Caco-2 (cell line): ENCODE data around the gene FGF12. TPM values are rescaled to one million over a fixed set of nuclear protein-coding genes. Genes with fewer than 3 reads are reported as not detected.

Source experiments
- BruUV-seq: library from RNA; stranded (reverse); fragments of 400-500 nt; replicated peaks from 2 replicates; lab custom pipeline; 2021; lab: Mats Ljungman, UMichigan
- CTCF ChIA-PET: fragments of 300-600 bp; sonication (Branson Sonifier 250); formaldehyde crosslinking; loops from one replicate; lab custom pipeline; 2022; ENCODE audit warnings: antibody characterized with exemption; lab: Charles Lee
- POLR2A ChIA-PET: fragments of 300-600 bp; sonication (Branson Sonifier 250); formaldehyde crosslinking; loops from one replicate; lab custom pipeline; 2022; ENCODE audit warnings: antibody characterized with exemption; lab: Charles Lee
- DNase-seq, 2 experiments: peaks; one replicate each; pipeline versions ENCODE4 v3.0.0 to v3.0.0-alpha.2; 2020 to 2022
- H3K27me3 ChIP-seq: replicated peaks from 2 replicates; pipeline ENCODE4 v1.6.0; 2011; ENCODE audit warnings: low read length; ENCODE audit not compliant: control insufficient read depth, insufficient read depth
- H3K36me3 ChIP-seq: 2 replicates; pipeline ENCODE4 v1.5.1; 2011; ENCODE audit warnings: low read length; ENCODE audit not compliant: control insufficient read depth, insufficient read depth
- H3K4me1 ChIP-seq: fragments of 250-450 bp; sonication (Bioruptor Pico); 2 replicates; pipeline ENCODE4 v1.5.1; 2020; ENCODE audit warnings: mild to moderate bottlenecking
- H3K4me3 ChIP-seq: 2 replicates; pipeline ENCODE4 v1.5.1; 2011; ENCODE audit warnings: low read depth, mild to moderate bottlenecking, control low read depth, low read length
- H3K9me3 ChIP-seq: fragments of 250-450 bp; sonication (Bioruptor Pico); 2 replicates; pipeline ENCODE4 v1.5.1; 2020; ENCODE audit warnings: mild to moderate bottlenecking, moderate library complexity
- H3K27ac Mint-ChIP-seq: one replicate; pipeline ENCODE4 v1.8.0; 2022; ENCODE audit warnings: mixed read lengths; ENCODE audit not compliant: unreplicated experiment
- H3K27me3 Mint-ChIP-seq: one replicate; pipeline ENCODE4 v1.8.0; 2022; ENCODE audit warnings: mixed read lengths; ENCODE audit not compliant: insufficient read depth, unreplicated experiment
- H3K36me3 Mint-ChIP-seq: one replicate; pipeline ENCODE4 v1.8.0; 2022; ENCODE audit warnings: mild to moderate bottlenecking, mixed read lengths; ENCODE audit not compliant: insufficient read depth, unreplicated experiment
- H3K4me1 Mint-ChIP-seq: one replicate; pipeline ENCODE4 v1.8.0; 2022; ENCODE audit warnings: low read depth, mixed read lengths; ENCODE audit not compliant: unreplicated experiment
- H3K4me3 Mint-ChIP-seq: one replicate; pipeline ENCODE4 v1.8.0; 2022; ENCODE audit warnings: mild to moderate bottlenecking, moderate library complexity, mixed read lengths; ENCODE audit not compliant: unreplicated experiment
- H3K9me3 Mint-ChIP-seq: one replicate; pipeline ENCODE4 v1.8.0; 2022; ENCODE audit warnings: mixed read lengths; ENCODE audit not compliant: unreplicated experiment
- intact Hi-C: fragments of 100-400 bp; cut with micrococcal nuclease; formaldehyde crosslinking; loops from one replicate; pipeline ENCODE4 v1.10.0; 2022; ENCODE audit not compliant: unreplicated experiment
- total RNA-seq: library from RNA; stranded (reverse); gene quantifications from 2 replicates; pipeline ENCODE4 v1.2.3, GENCODE V29; 2022
- TF ChIP-seq, protein P1 (sequence below), 2 experiments: fragments of 200-600 bp in 1 of 2; IDR thresholded peaks; 1 replicate in 1 of 2; 2 replicates in 1 of 2; pipeline versions ENCODE4 v1.5.1 to v1.8.0; 2011 to 2022; ENCODE audit warnings: antibody characterized with exemption in 1 of 2, control low read depth in 1 of 2, inconsistent platforms in 1 of 2, low read depth in 1 of 2, low read length in 1 of 2, mild to moderate bottlenecking in 1 of 2, moderate library complexity in 1 of 2; ENCODE audit not compliant: insufficient read depth in 1 of 2, severe bottlenecking in 1 of 2, unreplicated experiment in 1 of 2

FGF12 gene
- total RNA-seq, 1 experiment from 2014 or later, result 0.41 TPM

DNA sequence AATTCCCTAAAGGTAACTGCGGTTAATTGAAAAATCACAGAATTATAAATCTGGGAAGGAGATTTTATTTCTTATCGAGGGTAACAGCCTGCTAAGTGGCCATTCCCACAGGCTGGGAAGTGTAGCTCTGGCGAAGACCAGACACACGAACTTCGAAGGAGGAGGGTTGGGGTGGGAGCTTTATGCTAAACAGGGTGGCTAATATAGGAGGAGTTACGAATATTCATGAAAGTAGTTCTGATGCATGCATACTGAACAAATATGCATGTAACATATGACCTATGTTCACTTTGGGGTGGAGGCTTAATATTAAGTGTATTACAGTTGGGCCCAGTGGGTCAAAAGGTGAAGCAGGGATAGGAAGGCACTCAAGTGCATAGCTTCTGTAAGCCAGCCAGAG is 221.6 kb downstream of the FGF12 start:
- Mint-ChIP-seq H3K4me1 (no peaks in the 10 kb centered on the region), H3K27me3 (peaks cover 4% of the 10 kb centered on the region), H3K36me3 (no peaks in the 10 kb centered on the region), H3K4me3 (no peak overlapping the region), H3K27ac (no peak overlapping the region), H3K9me3 (no peaks in the 10 kb centered on the region)
- TF ChIP-seq, protein P1, sequence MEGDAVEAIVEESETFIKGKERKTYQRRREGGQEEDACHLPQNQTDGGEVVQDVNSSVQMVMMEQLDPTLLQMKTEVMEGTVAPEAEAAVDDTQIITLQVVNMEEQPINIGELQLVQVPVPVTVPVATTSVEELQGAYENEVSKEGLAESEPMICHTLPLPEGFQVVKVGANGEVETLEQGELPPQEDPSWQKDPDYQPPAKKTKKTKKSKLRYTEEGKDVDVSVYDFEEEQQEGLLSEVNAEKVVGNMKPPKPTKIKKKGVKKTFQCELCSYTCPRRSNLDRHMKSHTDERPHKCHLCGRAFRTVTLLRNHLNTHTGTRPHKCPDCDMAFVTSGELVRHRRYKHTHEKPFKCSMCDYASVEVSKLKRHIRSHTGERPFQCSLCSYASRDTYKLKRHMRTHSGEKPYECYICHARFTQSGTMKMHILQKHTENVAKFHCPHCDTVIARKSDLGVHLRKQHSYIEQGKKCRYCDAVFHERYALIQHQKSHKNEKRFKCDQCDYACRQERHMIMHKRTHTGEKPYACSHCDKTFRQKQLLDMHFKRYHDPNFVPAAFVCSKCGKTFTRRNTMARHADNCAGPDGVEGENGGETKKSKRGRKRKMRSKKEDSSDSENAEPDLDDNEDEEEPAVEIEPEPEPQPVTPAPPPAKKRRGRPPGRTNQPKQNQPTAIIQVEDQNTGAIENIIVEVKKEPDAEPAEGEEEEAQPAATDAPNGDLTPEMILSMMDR (IDR thresholded peaks at IDR 0.05; ENCODE audit: insufficient read depth in 1 of 2, low read depth in 1 of 2, low read length in 1 of 2, severe bottlenecking in 1 of 2, unreplicated experiment in 1 of 2), result no peak
- no peaks in the 10 kb centered on the region for H3K36me3 ChIP-seq
- H3K4me1 ChIP-seq, result no peaks in the 10 kb centered on the region
- H3K9me3 ChIP-seq, result no peaks in the 10 kb centered on the region
- no peak overlapping the region for H3K4me3 ChIP-seq
- no peaks in the 10 kb centered on the region for H3K27me3 ChIP-seq
- BruUV-seq, result no TSS peak
- ChIA-PET CTCF (no interaction called here), POLR2A (no interaction called here)
- DNase-seq, result no peak
- intact Hi-C loops, result no loop called here

DNA sequence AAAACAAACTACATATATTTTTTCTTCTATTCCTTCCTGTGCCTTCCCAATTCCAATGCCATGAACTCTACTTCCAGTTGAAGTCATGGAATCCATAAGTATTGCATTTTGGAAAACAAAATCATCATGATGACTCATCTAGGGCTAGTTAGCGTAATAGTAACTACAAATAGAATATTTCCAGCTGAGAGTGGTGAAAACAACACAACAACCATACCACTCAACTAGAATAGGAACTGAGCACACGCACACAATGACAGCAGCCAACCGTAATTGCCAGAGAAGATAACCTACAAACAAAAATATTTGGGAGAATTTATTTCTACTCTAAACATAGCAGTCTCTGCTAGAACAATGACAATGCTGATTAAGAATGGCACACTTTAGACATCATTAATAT is 225.9 kb downstream of the FGF12 start:
- Mint-ChIP-seq H3K4me3 (no peak overlapping the region), H3K4me1 (no peaks in the 10 kb centered on the region), H3K9me3 (no peaks in the 10 kb centered on the region), H3K36me3 (no peaks in the 10 kb centered on the region), H3K27me3 (peaks cover 7% of the 10 kb centered on the region), H3K27ac (no peak overlapping the region)
- ChIA-PET CTCF (interaction anchor here (0.6 kb wide), 1 partner anchor 1252 kb away, joined by 4 read pairs; no protein-coding TSS in a partner anchor), POLR2A (no interaction called here)
- Histone ChIP-seq H3K27me3 (no peaks in the 10 kb centered on the region), H3K9me3 (no peaks in the 10 kb centered on the region), H3K36me3 (no peaks in the 10 kb centered on the region), H3K4me1 (no peaks in the 10 kb centered on the region), H3K4me3 (no peak overlapping the region)
- intact Hi-C loops, result no loop called here
- no peak for DNase-seq
- BruUV-seq, result no TSS peak
- TF ChIP-seq, protein P1 (IDR thresholded peaks at IDR 0.05; ENCODE audit: insufficient read depth in 1 of 2, low read depth in 1 of 2, low read length in 1 of 2, severe bottlenecking in 1 of 2, unreplicated experiment in 1 of 2), result no peak

DNA sequence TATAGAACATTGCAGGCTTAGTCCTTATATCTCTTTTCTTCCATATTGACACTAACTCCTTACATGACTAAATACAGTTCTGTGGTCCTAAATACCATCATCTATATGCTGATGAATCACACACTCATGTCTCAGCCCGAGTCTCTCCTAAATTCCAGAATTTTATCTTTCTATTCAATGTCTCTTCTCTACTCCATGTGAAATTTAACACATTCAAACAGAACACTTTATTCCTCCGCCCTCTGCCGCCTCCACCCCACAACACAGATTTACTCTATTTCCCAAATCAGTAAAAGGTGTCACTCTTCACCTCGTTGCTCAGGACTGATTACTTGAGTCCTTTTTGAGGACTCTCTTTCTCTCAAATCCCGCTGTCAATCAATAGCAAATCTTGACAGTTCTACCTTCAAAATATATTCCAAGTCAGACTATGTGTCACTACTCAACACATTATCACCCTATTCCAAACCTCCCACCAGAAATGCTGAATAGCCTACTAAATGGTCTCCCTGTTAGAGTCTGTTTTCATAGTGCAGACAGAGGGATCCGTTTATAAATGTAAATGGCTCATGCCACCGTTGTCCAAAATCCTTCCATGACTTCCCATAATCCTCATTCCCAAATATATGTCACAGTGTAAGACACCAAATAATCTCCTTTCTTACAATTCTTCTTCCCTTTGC is 230.3 kb downstream of the FGF12 start:
- no peak for DNase-seq
- Histone ChIP-seq H3K27me3 (no peaks in the 10 kb centered on the region), H3K4me3 (no peak overlapping the region), H3K36me3 (no peaks in the 10 kb centered on the region), H3K4me1 (no peaks in the 10 kb centered on the region), H3K9me3 (no peaks in the 10 kb centered on the region)
- TF ChIP-seq, protein P1 (IDR thresholded peaks at IDR 0.05; ENCODE audit: insufficient read depth in 1 of 2, low read depth in 1 of 2, low read length in 1 of 2, severe bottlenecking in 1 of 2, unreplicated experiment in 1 of 2), result no peak
- H3K4me1 Mint-ChIP-seq, result no peaks in the 10 kb centered on the region
- no peak overlapping the region for H3K27ac Mint-ChIP-seq
- H3K36me3 Mint-ChIP-seq, result no peaks in the 10 kb centered on the region
- CTCF ChIA-PET, result no interaction called here
- POLR2A ChIA-PET, result no interaction called here
- no peaks in the 10 kb centered on the region for H3K9me3 Mint-ChIP-seq
- intact Hi-C loops, result no loop called here
- H3K4me3 Mint-ChIP-seq, result no peak overlapping the region
- no TSS peak for BruUV-seq
- peaks cover 8% of the 10 kb centered on the region for H3K27me3 Mint-ChIP-seq
